Effector memory CD8-positive, alpha-beta T cell (primary cell): ENCODE data around the gene SDF2L1.

ENCODE experiments used
- ATAC-seq: fragments of 150-1000 bp; cut with Tn5 transposase; replicated peaks from 2 replicates; pipeline ENCODE4 v1.10.0; 2021; ENCODE audit warnings: mild to moderate bottlenecking, moderate library complexity
- DNase-seq, 3 experiments: peaks; one replicate each; pipeline ENCODE4 v3.0.0; 2021
- H3K27ac Mint-ChIP-seq, 2 donors: one replicate each; pipeline ENCODE4 v1.8.0; 2022; ENCODE audit warnings: mild to moderate bottlenecking in 2 of 2, mixed read lengths in 2 of 2, moderate library complexity in 2 of 2
- H3K27me3 Mint-ChIP-seq, 2 donors: one replicate each; pipeline ENCODE4 v1.8.0; 2022; ENCODE audit warnings: mixed read lengths in 2 of 2
- H3K36me3 Mint-ChIP-seq: one replicate; pipeline ENCODE4 v1.8.0; 2022; ENCODE audit warnings: mild to moderate bottlenecking, moderate library complexity, mixed read lengths; ENCODE audit not compliant: insufficient read depth
- H3K4me1 Mint-ChIP-seq, 2 donors: one replicate each; pipeline ENCODE4 v1.8.0; 2022; ENCODE audit warnings: low read depth in 2 of 2, mixed read lengths in 2 of 2
- H3K4me3 Mint-ChIP-seq, 2 donors: one replicate each; pipeline ENCODE4 v1.8.0; 2022; ENCODE audit warnings: mild to moderate bottlenecking in 2 of 2, mixed read lengths in 2 of 2, moderate library complexity in 2 of 2
- H3K9me3 Mint-ChIP-seq, 2 donors: one replicate each; pipeline ENCODE4 v1.8.0; 2022; ENCODE audit warnings: mixed read lengths in 2 of 2

The SDF2L1 gene

GRCh38 chr22:21624880-21625791, 17.0 kb upstream of the SDF2L1 start:
- H3K27ac Mint-ChIP-seq = peak overlapping the region; percentile 42 to 83
- no peak overlapping the region for H3K4me3 Mint-ChIP-seq
- DNase-seq (no peak), ATAC-seq (no peak)
- no peaks in the 10 kb centered on the region for H3K9me3 Mint-ChIP-seq
- no peaks in the 10 kb centered on the region for H3K27me3 Mint-ChIP-seq
- peaks cover 65% of the 10 kb centered on the region for H3K36me3 Mint-ChIP-seq
- peaks cover 39 to 42% of the 10 kb centered on the region in 2 donors for H3K4me1 Mint-ChIP-seq

DNA sequence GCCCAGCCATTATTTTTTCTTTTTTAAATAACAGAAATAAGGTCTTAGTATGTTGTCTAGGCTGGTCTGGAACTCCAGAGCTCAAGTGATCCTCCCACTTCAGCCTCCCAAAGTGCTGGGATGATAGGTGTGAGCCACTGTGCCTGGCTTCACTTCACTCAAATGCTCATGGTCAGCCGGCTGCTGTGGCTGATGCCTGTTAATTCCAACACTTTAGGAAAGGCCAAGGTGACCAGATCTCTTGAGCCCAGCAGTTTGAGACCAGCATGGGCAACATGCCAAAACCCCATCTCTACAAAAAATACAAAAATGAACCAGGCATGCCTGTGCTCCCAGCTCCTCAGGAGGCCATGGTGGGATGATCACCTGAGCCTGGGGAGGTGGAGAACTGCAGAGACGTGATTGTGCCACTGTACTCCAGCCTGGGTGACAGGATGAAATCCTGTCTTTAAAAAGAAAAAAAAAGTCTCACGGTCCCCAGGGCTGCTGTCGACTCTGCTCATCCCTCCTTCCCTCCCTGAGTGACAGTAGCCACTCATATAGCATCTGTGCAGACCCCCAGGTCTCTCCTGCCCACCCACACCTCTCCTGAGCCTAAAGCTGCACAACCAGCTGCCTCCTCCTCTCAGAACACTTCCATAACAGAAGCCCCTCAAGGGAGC, 15.9 kb upstream of the SDF2L1 start:
- Mint-ChIP-seq H3K27ac (peak overlapping the region; percentile 42 to 83), H3K36me3 (peaks cover 67% of the 10 kb centered on the region), H3K9me3 (no peaks in the 10 kb centered on the region)

GRCh38 chr22:21626735-21627469, 15.2 kb upstream of the SDF2L1 start:
- Mint-ChIP-seq H3K27ac (peak overlapping the region; percentile 42 to 83), H3K27me3 (no peaks in the 10 kb centered on the region), H3K4me3 (peak overlapping the region; percentile 54 to 91), H3K36me3 (peaks cover 65% of the 10 kb centered on the region), H3K4me1 (peaks cover 38 to 39% of the 10 kb centered on the region in 2 donors), H3K9me3 (no peaks in the 10 kb centered on the region)
- ATAC-seq = no peak
- no peak for DNase-seq

More for the DNA sequence above, 15.9 kb upstream of the SDF2L1 start:
- no peaks in the 10 kb centered on the region for H3K27me3 Mint-ChIP-seq
- DNase-seq (no peak), ATAC-seq (no peak)
- peak overlapping the region; percentile 48 to 54 for H3K4me3 Mint-ChIP-seq
- peaks cover 37 to 38% of the 10 kb centered on the region in 2 donors for H3K4me1 Mint-ChIP-seq

DNA sequence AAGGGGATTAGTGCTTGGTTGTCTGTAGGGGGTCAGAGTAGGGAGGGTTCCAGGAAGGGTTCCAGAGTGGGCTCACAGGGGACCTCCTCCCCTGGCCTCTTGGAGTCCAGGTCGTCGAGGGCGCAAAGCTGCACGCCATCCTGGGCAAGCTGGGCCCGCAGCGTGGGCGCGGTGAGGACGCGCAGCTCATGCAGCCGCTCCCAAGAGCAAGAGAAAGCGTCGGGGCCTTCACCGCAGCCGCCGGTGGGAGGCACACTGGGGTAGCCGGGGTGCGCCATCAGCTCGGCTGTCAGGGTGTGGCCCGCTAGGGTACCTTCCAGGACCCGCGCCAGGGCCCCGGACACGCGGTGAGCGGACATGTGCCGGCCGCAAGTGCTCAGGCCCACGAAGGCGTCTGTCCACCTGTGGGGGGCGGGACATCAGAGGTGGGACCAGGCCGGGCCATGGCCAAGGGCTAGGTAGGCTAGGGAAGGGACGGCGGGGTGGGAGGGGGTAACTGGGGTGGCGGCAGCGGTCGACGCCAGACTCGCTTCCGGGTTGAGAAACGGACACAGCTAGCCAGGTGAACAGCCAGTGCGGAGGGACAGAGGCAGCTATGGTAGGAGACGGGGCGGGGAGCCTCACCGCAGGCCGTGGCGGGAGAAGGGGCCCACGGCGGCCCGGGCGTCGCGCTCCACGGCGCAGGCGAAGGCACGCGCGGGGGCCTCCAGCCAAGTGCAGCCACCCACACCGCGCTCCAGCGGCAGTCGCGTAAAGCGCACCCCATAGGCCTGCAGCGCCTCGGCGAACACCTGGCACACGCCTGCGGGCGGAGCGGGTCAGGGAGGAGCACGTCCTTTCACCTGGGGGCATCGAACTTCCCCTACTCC, 13.5 kb upstream of the SDF2L1 start:
- Mint-ChIP-seq H3K9me3 (no peaks in the 10 kb centered on the region), H3K36me3 (peaks cover 47% of the 10 kb centered on the region), H3K27me3 (no peaks in the 10 kb centered on the region), H3K4me1 (peaks cover 33 to 39% of the 10 kb centered on the region in 2 donors), H3K27ac (peak overlapping the region; percentile 85 to 91), H3K4me3 (peak overlapping the region; percentile 89 to 91)
- ATAC-seq = peak; percentile 16
- DNase-seq = no peak

DNA sequence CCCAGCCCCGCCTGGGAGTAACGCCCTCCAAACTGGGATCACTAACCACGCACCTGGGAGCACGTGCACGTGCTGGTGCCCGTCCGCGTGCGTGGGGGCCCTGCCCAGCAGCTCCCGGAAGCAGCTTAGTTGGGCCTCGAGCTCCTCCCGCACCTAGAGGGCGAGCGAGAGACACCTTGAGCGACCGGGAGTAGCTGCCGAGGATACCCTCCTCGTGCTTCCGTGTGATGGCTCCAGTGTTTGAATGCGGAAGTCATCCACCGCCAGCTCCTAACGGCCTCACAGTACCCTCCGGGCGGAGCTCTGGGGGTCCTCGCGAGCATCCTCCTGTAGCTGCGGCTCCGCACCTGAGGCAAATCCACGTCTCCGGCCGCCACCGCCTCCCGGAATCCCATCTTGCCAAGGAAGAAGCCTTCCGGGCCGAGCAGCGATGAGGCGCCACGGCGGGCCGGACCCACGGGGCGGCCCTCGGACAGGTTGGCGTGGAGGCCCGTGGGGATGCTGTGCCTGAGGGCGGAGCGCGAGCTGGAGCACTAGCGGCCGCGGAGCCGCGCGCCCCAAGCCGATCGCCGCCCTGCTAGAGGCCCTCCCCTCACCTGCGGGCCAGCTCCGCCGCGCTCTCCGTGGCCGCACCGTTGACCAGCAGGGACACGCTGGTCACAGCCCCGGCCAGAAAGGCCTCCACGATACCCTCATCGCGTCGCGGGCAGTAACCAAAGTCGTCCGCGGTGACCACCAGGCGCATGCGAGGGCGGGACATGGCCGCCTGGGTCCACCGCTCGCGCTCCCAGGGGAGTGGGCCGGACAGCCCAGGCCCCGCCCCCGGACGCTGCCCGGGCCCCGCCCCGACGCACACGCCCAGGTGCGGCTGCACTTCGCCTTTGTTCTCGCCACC, 12.6 kb upstream of the SDF2L1 start, which contains the start of gene YDJC:
TSS of gene YDJC (minus strand) at position 768 of the 895 bp plus-strand sequence. CDS start at position 760, 8 bp downstream.
- Mint-ChIP-seq H3K4me1 (peaks cover 33 to 34% of the 10 kb centered on the region in 2 donors), H3K27me3 (no peaks in the 10 kb centered on the region), H3K9me3 (no peaks in the 10 kb centered on the region), H3K36me3 (peaks cover 41% of the 10 kb centered on the region), H3K4me3 (peak within 1 kb of the TSS; percentile 89 to 91), H3K27ac (peak within 1 kb of the TSS; percentile 85 to 91)
- ATAC-seq (peak; percentile 82), DNase-seq (peak; percentile 94 to 95 (median 94))

DNA sequence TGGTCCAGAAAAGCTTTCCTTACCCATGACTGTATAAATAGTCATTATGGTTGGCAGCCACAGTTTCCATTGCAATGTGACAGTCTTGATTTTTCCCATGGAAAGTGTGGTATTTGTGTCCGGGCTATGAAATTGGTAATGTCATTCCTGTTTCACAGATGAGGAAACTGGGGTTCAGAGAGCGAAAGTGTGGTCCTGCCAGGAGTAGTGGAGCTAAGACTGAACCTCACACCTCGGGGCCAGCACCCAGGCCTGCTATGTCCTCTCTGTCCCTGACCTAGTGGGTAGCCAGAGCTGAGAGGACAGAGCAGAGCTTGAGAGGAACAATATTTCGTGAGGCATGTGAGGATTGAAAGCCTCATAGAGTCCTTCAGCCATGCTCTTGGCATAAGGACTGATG, 11.1 kb upstream of the SDF2L1 start:
- Mint-ChIP-seq H3K36me3 (peaks cover 29% of the 10 kb centered on the region), H3K9me3 (no peaks in the 10 kb centered on the region), H3K27me3 (no peaks in the 10 kb centered on the region), H3K4me3 (peak overlapping the region in 1 of 2 donors; percentile 89), H3K4me1 (peaks cover 20 to 31% of the 10 kb centered on the region in 2 donors), H3K27ac (no peak overlapping the region)
- ATAC-seq (no peak), DNase-seq (no peak)

DNA sequence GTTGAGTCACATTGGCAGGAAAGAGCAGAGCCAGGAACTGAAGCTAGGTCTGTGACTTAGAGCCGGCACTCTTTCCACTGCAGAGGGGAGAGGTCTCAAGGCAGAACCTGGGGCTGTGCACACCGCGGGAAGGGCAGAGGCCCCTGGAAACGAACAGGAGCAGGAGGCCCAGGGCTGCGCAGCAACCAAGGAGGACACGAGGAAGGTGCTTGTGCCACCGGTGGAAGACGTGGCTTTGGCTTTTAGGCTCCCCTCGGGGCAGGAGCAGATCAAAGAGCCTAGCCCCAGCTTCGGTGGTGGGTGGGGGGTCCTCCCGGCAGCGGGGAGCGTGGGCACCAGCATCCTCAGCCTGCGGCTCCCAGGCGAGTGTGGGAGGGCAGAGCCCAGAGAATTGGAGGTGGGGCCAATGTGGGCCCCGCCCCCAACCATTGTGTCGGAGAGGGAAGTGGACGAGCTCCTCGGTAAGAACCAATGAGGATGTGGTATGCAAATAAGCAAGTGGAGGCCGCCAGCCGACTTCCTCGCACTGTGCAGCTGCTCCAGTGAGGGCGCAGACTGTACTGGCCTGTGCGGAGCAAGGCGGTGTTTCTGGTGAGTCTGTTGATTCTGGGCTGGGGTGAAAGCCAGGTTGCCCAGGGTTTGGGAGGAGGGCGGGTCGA, 9.7 kb upstream of the SDF2L1 start, which contains the start of gene CCDC116:
TSS of gene CCDC116 (plus strand) at position 524 of the 659 bp plus-strand sequence. CDS start 422 bp downstream, outside the sequence.
- no peaks in the 10 kb centered on the region for H3K27me3 Mint-ChIP-seq
- H3K4me3 Mint-ChIP-seq = peak within 1 kb of the TSS in 1 of 2 donors; percentile 21
- H3K36me3 Mint-ChIP-seq = peaks cover 24% of the 10 kb centered on the region
- no peaks in the 10 kb centered on the region for H3K9me3 Mint-ChIP-seq
- ATAC-seq (peak; percentile 42), DNase-seq (peak; percentile 60 to 67 (median 65))
- H3K4me1 Mint-ChIP-seq = peaks cover 16 to 21% of the 10 kb centered on the region in 2 donors
- no peak within 1 kb of the TSS for H3K27ac Mint-ChIP-seq

DNA sequence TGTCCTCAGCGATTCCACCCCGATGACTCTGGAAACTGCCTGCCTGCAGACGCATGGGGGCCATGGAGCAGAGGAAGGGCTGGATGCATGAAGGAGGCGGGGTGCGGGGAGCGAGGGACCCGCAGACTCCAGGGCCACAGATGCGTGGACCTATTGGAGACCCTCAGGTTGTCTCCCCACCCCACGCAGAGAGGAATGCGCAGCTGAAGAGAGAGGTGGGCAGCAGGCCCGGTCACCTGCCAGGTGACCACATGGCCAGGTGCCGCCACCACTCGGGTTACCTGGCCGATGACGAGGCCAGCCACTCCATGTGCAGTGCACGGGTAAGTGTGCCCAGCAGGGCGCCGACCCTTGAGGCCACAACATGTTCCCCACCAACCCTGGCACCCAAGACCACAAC, 9.2 kb upstream of the SDF2L1 start:
- Mint-ChIP-seq H3K27me3 (no peaks in the 10 kb centered on the region), H3K4me3 (no peak overlapping the region), H3K4me1 (peaks cover 12 to 17% of the 10 kb centered on the region in 2 donors), H3K9me3 (no peaks in the 10 kb centered on the region), H3K27ac (no peak overlapping the region), H3K36me3 (peaks cover 18% of the 10 kb centered on the region)
- DNase-seq (no peak), ATAC-seq (no peak)

DNA sequence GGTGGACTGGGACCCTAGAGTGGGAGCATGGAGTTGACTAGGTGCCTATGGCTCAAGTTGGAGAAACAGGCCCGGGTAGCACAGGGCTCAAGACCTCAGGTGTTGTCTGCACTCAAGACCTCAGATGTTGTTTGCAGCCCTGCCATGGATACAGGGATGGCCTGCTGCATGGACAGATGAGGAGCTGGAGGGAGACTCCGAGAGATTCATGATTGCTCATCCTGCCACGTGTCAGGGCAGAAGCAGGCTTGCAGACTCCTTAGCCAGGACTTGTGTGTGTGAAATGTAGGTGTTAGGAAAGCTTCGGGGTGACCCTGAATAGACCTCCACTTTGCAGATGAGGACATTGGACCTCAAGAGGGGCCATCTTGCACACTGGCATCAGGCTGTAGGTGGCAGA, 8.6 kb upstream of the SDF2L1 start:
- peaks cover 13% of the 10 kb centered on the region for H3K36me3 Mint-ChIP-seq
- H3K27me3 Mint-ChIP-seq = no peaks in the 10 kb centered on the region
- peaks cover 7 to 13% of the 10 kb centered on the region in 2 donors for H3K4me1 Mint-ChIP-seq
- no peak overlapping the region for H3K4me3 Mint-ChIP-seq
- no peaks in the 10 kb centered on the region for H3K9me3 Mint-ChIP-seq
- H3K27ac Mint-ChIP-seq = no peak overlapping the region
- no peak for ATAC-seq
- DNase-seq = no peak

- no peak overlapping the region for H3K27ac Mint-ChIP-seq
- no peak for DNase-seq
These were observed 8.0 kb upstream of the SDF2L1 start for GRCh38 chr22:21634081-21634480.

GRCh38 chr22:21634844-21635243, 7.3 kb upstream of the SDF2L1 start:
- H3K9me3 Mint-ChIP-seq = no peaks in the 10 kb centered on the region
- no peak overlapping the region for H3K4me3 Mint-ChIP-seq
- DNase-seq = no peak
- peaks cover 7 to 9% of the 10 kb centered on the region in 2 donors for H3K4me1 Mint-ChIP-seq
- peaks cover 2% of the 10 kb centered on the region for H3K36me3 Mint-ChIP-seq
- H3K27me3 Mint-ChIP-seq = no peaks in the 10 kb centered on the region
- H3K27ac Mint-ChIP-seq = no peak overlapping the region
- no peak for ATAC-seq

More at GRCh38 chr22:21634081-21634480, 8.0 kb upstream of the SDF2L1 start:
- ATAC-seq = no peak
- peaks cover 7 to 12% of the 10 kb centered on the region in 2 donors for H3K4me1 Mint-ChIP-seq
- peaks cover 9% of the 10 kb centered on the region for H3K36me3 Mint-ChIP-seq
- H3K9me3 Mint-ChIP-seq = no peaks in the 10 kb centered on the region
- no peaks in the 10 kb centered on the region for H3K27me3 Mint-ChIP-seq
- no peak overlapping the region for H3K4me3 Mint-ChIP-seq
